Osteocyte (in vitro differentiated cells): Measurements from ENCODE around the gene LHX3. TPM values are rescaled to one million over a fixed set of nuclear protein-coding genes. Genes with fewer than 3 reads are reported as not detected.

Source experiments
- DNase-seq: peaks from one replicate; pipeline ENCODE4 v3.0.0; 2021; ENCODE audit warnings: mixed read lengths; ENCODE audit not compliant: unreplicated experiment; ENCODE audit errors: extremely low spot score
- H3K27ac Mint-ChIP-seq: one replicate; pipeline ENCODE4 v1.8.0; 2021; ENCODE audit warnings: mild to moderate bottlenecking, mixed read lengths; ENCODE audit not compliant: unreplicated experiment
- H3K27me3 Mint-ChIP-seq: one replicate; pipeline ENCODE4 v1.8.0; 2021; ENCODE audit warnings: mixed read lengths; ENCODE audit not compliant: unreplicated experiment
- H3K36me3 Mint-ChIP-seq: one replicate; pipeline ENCODE4 v1.8.0; 2021; ENCODE audit warnings: mixed read lengths; ENCODE audit not compliant: unreplicated experiment
- H3K4me1 Mint-ChIP-seq: one replicate; pipeline ENCODE4 v1.8.0; 2021; ENCODE audit warnings: mixed read lengths; ENCODE audit not compliant: unreplicated experiment
- H3K4me3 Mint-ChIP-seq: one replicate; pipeline ENCODE4 v1.8.0; 2021; ENCODE audit warnings: mild to moderate bottlenecking, moderate library complexity, mixed read lengths; ENCODE audit not compliant: unreplicated experiment
- H3K9me3 Mint-ChIP-seq: one replicate; pipeline ENCODE4 v1.8.0; 2021; ENCODE audit warnings: mixed read lengths; ENCODE audit not compliant: unreplicated experiment
- total RNA-seq: library from RNA; stranded (reverse); gene quantifications from 2 replicates; pipeline ENCODE4 v1.2.1, GENCODE V29; 2021
- TF ChIP-seq, protein P1 (sequence below): fragments of 200-600 bp; sonication (generic); IDR thresholded peaks from 2 replicates; pipeline ENCODE4 v1.5.0; 2021; ENCODE audit warnings: antibody characterized with exemption, mild to moderate bottlenecking, moderate library complexity

LHX3 gene
- total RNA-seq, 1 donor from 2014 or later, result not detected

DNA sequence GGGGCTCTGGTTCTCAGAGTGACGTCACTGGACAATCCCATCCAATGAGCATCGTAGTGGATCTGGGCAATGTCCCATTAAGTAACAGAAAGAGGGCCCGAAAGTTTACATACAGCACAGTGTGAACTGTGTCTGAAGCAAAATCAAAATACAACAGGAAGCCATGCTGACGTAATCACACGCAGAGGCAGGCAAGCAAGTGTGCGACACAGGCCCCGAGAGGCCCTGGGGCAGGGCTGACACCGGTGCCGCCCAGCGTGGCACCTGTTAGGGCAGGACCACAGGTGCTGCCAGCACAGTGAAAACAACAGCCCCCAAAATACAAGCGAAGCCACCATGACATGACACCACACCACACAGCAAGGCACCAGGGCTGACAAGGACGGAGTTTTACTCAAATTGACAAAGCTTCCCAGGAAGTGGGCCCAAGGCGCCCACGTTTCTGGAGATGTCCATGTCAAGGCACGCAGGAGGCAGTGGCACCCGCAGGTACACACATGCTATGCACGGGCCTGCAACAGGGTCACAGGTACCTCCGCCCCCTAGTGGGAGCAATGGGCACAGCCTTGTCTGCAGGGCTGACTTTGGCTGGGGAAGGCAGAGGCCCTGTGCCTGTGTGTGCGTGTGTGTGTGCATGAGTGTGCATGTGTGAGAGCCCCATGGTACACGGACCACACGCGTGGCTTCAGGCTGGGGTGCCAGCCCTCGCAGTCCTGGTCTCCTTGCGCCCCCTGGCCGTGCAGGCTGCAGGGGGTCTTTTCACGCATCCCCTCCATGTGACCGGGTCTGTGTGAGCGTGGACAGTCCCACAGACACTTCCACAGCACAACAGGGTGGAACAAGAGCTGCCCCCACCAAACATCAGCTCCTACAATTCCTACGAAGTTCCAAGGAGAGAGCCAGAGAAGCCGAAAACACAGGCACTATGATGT is 21.1 kb upstream of the LHX3 start:
- Mint-ChIP-seq H3K36me3 (no peaks in the 10 kb centered on the region), H3K27ac (no peak overlapping the region), H3K4me3 (no peak overlapping the region), H3K9me3 (no peaks in the 10 kb centered on the region), H3K4me1 (peaks cover 10% of the 10 kb centered on the region), H3K27me3 (no peaks in the 10 kb centered on the region)
- DNase-seq, result no peak
- TF ChIP-seq, protein P1, sequence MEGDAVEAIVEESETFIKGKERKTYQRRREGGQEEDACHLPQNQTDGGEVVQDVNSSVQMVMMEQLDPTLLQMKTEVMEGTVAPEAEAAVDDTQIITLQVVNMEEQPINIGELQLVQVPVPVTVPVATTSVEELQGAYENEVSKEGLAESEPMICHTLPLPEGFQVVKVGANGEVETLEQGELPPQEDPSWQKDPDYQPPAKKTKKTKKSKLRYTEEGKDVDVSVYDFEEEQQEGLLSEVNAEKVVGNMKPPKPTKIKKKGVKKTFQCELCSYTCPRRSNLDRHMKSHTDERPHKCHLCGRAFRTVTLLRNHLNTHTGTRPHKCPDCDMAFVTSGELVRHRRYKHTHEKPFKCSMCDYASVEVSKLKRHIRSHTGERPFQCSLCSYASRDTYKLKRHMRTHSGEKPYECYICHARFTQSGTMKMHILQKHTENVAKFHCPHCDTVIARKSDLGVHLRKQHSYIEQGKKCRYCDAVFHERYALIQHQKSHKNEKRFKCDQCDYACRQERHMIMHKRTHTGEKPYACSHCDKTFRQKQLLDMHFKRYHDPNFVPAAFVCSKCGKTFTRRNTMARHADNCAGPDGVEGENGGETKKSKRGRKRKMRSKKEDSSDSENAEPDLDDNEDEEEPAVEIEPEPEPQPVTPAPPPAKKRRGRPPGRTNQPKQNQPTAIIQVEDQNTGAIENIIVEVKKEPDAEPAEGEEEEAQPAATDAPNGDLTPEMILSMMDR, result peak; percentile 81

DNA sequence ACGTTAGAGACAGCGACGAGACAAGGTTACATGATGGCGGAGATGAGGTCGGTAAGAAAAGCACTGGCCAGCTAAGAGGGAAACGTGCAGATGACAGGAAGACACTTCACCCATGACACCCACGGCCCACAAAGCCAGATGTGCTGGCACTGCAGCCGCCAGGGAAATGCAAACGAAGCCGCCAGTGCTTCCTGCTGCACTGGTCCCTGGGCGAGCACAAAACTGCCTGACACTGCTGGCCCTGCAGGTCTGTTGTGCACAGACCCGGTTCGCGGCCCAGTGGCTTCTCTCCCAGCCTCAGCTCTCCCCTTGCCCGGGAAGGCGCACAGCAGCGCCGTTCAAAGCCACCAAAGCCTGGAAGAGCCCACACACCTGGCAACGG is 20.4 kb upstream of the LHX3 start:
- no peaks in the 10 kb centered on the region for H3K9me3 Mint-ChIP-seq
- H3K36me3 Mint-ChIP-seq, result no peaks in the 10 kb centered on the region
- H3K4me3 Mint-ChIP-seq, result no peak overlapping the region

DNA sequence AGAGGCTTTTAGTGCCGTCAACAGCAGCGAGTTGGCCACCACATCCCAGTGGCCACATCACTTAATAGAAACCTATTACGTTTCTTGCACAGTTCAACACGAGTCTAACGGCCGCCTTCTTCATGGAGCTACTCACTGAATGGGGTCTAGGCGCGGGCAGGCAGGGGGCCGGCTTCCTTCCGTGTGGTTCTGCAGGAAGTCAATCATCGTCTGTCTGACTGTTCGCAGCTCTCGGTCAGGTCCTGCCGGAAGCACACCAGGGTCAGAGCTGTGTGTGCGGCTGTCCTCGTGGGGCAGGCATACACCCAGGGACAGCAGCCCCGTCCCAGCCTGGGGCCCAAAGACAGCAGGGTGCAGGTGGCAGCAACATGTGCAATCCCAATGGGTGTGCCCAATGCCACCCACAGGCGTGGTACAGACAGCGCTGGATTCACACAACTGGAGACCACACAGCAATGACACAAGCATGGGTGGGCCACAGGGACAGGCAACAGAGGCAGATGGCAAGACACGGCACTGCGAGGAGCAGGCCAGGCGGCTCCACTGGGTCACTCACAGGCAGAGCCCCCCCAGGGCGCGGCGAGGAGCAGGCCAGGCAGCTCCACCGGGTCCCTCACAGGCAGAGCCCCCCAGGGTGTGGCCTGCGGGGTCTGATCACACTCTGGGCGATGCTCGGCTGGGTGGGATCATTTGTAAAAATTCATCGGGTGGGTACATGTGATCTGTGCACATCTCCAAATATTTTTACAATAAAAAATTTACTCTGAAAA is 19.1 kb upstream of the LHX3 start:
- no peak for DNase-seq
- TF ChIP-seq, protein P1, result no peak
- no peaks in the 10 kb centered on the region for H3K36me3 Mint-ChIP-seq
- peaks cover 13% of the 10 kb centered on the region for H3K4me1 Mint-ChIP-seq
- no peaks in the 10 kb centered on the region for H3K9me3 Mint-ChIP-seq
- no peak overlapping the region for H3K27ac Mint-ChIP-seq
- no peaks in the 10 kb centered on the region for H3K27me3 Mint-ChIP-seq
- H3K4me3 Mint-ChIP-seq, result no peak overlapping the region

More for the DNA sequence above, 20.4 kb upstream of the LHX3 start:
- Mint-ChIP-seq H3K27me3 (no peaks in the 10 kb centered on the region), H3K27ac (no peak overlapping the region), H3K4me1 (peaks cover 10% of the 10 kb centered on the region)
- TF ChIP-seq, protein P1, result no peak
- no peak for DNase-seq

DNA sequence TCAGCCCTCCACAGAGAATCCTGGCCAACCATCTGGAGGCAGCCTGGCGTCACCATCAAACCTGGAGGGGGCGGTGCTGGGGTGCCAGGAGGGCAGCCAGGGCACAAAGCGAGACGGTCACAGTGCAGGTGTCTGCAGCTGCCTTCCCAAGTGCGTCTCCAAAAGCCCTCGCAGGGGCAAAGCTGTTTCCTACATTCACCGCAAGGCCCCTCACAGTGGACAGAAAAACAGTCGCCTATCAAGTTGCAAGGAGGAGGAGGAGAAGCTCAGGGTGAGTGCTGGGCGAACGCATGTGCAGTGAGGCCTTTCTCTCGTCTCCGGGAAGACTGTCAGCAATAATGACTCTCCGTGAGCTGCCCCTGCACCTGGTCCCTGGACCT is 18.0 kb upstream of the LHX3 start:
- no peak overlapping the region for H3K4me3 Mint-ChIP-seq
- no peaks in the 10 kb centered on the region for H3K27me3 Mint-ChIP-seq
- H3K9me3 Mint-ChIP-seq, result no peaks in the 10 kb centered on the region
- peaks cover 3% of the 10 kb centered on the region for H3K4me1 Mint-ChIP-seq
- TF ChIP-seq, protein P1, result no peak
- H3K36me3 Mint-ChIP-seq, result peaks cover 2% of the 10 kb centered on the region
- no peak overlapping the region for H3K27ac Mint-ChIP-seq
- DNase-seq, result no peak
